Spleen (tissue), 11 donors: ENCODE measurements around the gene ARMC9. TPM values are rescaled to one million over a fixed set of nuclear protein-coding genes. Genes with fewer than 3 reads are reported as not detected.
"Not testable (repeated sequence)": the region's sequence is repeated elsewhere in the genome, so short reads cannot be mapped to it uniquely, and the experiment has no call there.

Experiments
- DNase-seq: peaks from one replicate; pipeline ENCODE4 v3.0.0-alpha.2; 2020
- H3K27ac ChIP-seq, 8 donors: fragments of 200-600 bp; sonication (generic) in 7 of 8; 1 replicate in 4 of 8; 2 replicates in 4 of 8; pipeline versions ENCODE4 v1.5.0 to v1.8.0; 2016 to 2021; ENCODE audit warnings: inconsistent platforms in 4 of 8, mild to moderate bottlenecking in 4 of 8, moderate library complexity in 1 of 8
- H3K27me3 ChIP-seq, 7 donors: fragments of 200-600 bp; sonication (generic) in 6 of 7; replicated peaks in 1 of 7; 1 replicate in 4 of 7; 2 replicates in 3 of 7; pipeline versions ENCODE4 v1.5.0 to v1.8.0; 2016 to 2021; ENCODE audit warnings: inconsistent platforms in 3 of 7, mild to moderate bottlenecking in 1 of 7
- H3K36me3 ChIP-seq, 6 donors: fragments of 200-600 bp; sonication (generic) in 5 of 6; 1 replicate in 4 of 6; 2 replicates in 2 of 6; pipeline versions ENCODE4 v1.5.0 to v1.8.0; 2016 to 2021; ENCODE audit warnings: inconsistent platforms in 2 of 6
- H3K4me1 ChIP-seq, 6 donors: fragments of 200-600 bp; sonication (generic) in 5 of 6; 1 replicate in 3 of 6; 2 replicates in 3 of 6; pipeline versions ENCODE4 v1.5.0 to v1.8.0; 2016 to 2021; ENCODE audit warnings: inconsistent platforms in 3 of 6
- H3K4me3 ChIP-seq, 8 donors: fragments of 200-600 bp; sonication (generic) in 7 of 8; 1 replicate in 4 of 8; 2 replicates in 4 of 8; pipeline versions ENCODE4 v1.5.0 to v1.8.0; 2016 to 2021; ENCODE audit warnings: inconsistent platforms in 4 of 8, mild to moderate bottlenecking in 4 of 8, moderate library complexity in 2 of 8
- H3K9me3 ChIP-seq, 8 donors: fragments of 200-600 bp; sonication (generic) in 7 of 8; 1 replicate in 4 of 8; 2 replicates in 4 of 8; pipeline versions ENCODE4 v1.5.0 to v1.8.0; 2016 to 2021; ENCODE audit warnings: inconsistent platforms in 4 of 8
- POLR2A ChIP-seq, 3 donors: fragments of 450-650 bp; IDR thresholded peaks; one replicate each; pipeline ENCODE4 v1.5.1; 2017; ENCODE audit warnings: antibody characterized with exemption in 3 of 3, mild to moderate bottlenecking in 1 of 3
- POLR2AphosphoS5 ChIP-seq, 3 donors: sonication (generic); formaldehyde crosslinking; IDR thresholded peaks; one replicate each; pipeline ENCODE4 v1.5.1; 2017; ENCODE audit warnings: antibody characterized with exemption in 3 of 3
- WGBS, 5 donors: extraction: QIAGEN DNeasy Blood & Tissue Kit in 3 of 5; methylation state at CpG; one replicate each; pipeline versions ENCODE4 v1.1.5 to v1.1.7; 2013 to 2018; 5-methylcytosine and 5-hydroxymethylcytosine counted together
- intact Hi-C: fragments of 100-400 bp; cut with DNase I; formaldehyde crosslinking; loops from one replicate; pipeline ENCODE4 v1.15.0; 2023; ENCODE audit warnings: low total_unique reads
- polyA plus RNA-seq, 3 donors: library from polyadenylated mRNA; stranded (reverse); fragments of 200-250 nt; gene quantifications; one replicate each; pipeline ENCODE4 v1.2.1, GENCODE V29; 2013
- total RNA-seq, 7 donors: library from RNA; depleted of rRNA in 3 of 7; stranded (reverse); fragments of >200 nt in 3 of 7; fragmentation: NEBNext Ultra II Directional in 4 of 7; extraction: Animal tissue kit (Norgen Biotek cat#: 25700) in 4 of 7; gene quantifications; one replicate each; pipeline versions ENCODE4 v1.1.0 to v1.2.1, GENCODE V29; 2016 to 2021
- TF ChIP-seq, protein P1 (sequence below), 11 experiments: fragments of 200-600 bp in 7 of 11; fragments of 450-650 bp in 4 of 11; sonication (generic) in 4 of 11; IDR thresholded peaks in 8 of 11; conservative IDR thresholded peaks in 3 of 11; 1 replicate in 7 of 11; 2 replicates in 4 of 11; pipeline versions ENCODE4 v1.4.0 to v1.8.0; 2016 to 2021; ENCODE audit warnings: antibody characterized with exemption in 11 of 11, inconsistent platforms in 4 of 11, mild to moderate bottlenecking in 1 of 11
- donor health status: healthy with polysubstance abuse.
- donor health status: DM: no; HTN: no; CAD: no; lungs with moderate emphysema.
- donor health status: DM: no; HTN: no; CAD: no.
- donor health status: Bipolar disorder and iron deficiency.
- donor health status: healthy.
- donor health status: DM: no; HTN: no; CAD: no.
- donor health status: DM: yes; HTN: yes; CAD: no.

ARMC9 gene
- total and polyA plus RNA-seq, 10 donors, result 0.83 to 8.9 (median 4.7) TPM

DNA sequence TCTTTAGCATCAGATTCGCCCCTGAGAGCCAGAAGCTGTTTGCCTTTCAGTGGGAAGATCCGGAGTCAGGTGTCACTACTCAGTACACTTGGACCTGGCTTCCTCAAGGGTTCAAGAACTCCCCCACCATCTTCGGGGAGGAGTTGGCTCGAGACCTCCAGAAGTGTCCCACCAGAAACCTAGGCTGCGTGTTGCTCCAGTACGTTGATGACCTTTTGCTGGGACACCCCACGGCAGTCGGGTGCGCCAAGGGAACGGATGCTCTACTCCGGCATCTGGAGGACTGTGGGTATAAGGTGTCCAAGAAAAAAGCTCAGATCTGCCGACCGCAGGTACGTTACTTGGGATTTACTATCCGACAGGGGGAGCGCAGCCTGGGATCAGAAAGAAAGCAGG is 205.8 kb downstream of the ARMC9 start:
- H3K9me3 ChIP-seq, H3K4me3 ChIP-seq, intact Hi-C loops, H3K36me3 ChIP-seq, H3K27ac ChIP-seq, H3K27me3 ChIP-seq: not testable (repeated sequence)
- DNase-seq, result peak; percentile 57
- whole genome bisulfite sequencing, 5 donors, result 93 to 96% (median 95%) methylated on average over 16 of the region's 16 CpGs
- peaks cover 8 to 43% (median 27%) of the 10 kb centered on the region in 6 donors for H3K4me1 ChIP-seq

DNA sequence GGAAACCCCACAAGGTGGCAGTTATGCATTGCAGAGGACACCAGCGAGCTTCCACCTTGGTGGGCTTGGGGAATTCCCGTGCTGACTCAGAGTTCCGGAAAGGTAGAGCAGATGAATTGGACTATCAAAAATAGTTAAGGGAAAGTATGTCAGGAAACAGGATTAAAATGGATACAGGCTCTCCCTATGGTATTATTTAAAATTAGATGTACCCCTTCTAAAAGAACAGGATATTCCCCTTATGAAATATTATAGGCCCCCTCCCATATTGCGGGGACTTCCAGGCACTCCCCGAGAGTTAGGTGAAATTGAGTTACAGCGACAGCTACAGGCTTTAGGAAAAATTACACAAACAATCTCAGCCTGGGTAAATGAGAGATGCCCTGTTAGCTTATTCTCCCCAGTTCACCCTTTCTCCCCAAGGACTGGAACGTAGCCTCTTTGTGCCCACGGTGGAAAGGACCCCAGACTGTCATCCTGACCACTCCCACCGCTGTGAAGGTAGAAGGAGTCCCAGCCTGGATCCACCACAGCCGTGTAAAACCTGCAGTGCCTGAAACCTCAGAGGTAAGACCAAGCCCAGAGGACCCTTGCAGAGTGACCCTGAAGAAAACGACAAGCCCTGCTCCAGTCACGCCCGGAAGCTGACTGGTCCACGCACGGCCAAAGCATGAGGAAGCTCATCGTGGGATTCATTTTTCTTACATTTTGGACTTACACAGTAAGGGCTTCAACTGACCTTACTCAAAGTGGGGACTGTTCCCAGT is 207.4 kb downstream of the ARMC9 start:
- TF ChIP-seq, protein P1, sequence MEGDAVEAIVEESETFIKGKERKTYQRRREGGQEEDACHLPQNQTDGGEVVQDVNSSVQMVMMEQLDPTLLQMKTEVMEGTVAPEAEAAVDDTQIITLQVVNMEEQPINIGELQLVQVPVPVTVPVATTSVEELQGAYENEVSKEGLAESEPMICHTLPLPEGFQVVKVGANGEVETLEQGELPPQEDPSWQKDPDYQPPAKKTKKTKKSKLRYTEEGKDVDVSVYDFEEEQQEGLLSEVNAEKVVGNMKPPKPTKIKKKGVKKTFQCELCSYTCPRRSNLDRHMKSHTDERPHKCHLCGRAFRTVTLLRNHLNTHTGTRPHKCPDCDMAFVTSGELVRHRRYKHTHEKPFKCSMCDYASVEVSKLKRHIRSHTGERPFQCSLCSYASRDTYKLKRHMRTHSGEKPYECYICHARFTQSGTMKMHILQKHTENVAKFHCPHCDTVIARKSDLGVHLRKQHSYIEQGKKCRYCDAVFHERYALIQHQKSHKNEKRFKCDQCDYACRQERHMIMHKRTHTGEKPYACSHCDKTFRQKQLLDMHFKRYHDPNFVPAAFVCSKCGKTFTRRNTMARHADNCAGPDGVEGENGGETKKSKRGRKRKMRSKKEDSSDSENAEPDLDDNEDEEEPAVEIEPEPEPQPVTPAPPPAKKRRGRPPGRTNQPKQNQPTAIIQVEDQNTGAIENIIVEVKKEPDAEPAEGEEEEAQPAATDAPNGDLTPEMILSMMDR (IDR thresholded peaks at IDR 0.05 in 8 of 11, conservative IDR thresholded peaks at IDR 0.05 in 3 of 11), result peak in 10 of 11 experiments; percentile 39 to 70 (median 58)
- H3K4me3 ChIP-seq, DNase-seq, H3K36me3 ChIP-seq, H3K27me3 ChIP-seq, intact Hi-C loops: not testable (repeated sequence)
- Histone ChIP-seq H3K27ac (peak overlapping the region in 2 of 8 donors; percentile 69 to 83), H3K4me1 (peaks cover 0 to 27% (median 15%) of the 10 kb centered on the region in 6 donors), H3K9me3 (peaks cover 0 to 11% (median 8%) of the 10 kb centered on the region in 8 donors)
- 11 to 26% (median 12%) methylated on average over 14 to 16 of the region's 16 CpGs for WGBS, 5 donors

DNA sequence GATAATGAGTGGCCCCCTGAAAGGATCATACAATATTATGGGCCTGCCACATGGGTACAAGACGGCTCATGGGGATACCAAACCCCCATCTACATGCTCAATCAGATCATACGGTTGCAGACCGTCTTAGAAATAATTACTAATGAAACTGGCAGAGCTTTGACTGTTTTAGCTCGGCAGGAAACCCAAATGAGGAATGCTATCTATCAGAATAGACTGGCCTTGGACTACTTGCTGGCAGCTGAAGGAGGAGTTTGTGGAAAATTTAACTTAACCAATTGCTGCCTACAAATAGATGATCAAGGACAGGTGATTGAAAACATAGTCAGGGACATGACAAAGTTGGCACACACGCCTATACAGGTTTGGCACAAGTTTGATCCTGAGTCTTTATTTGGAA is 209.3 kb downstream of the ARMC9 start:
- WGBS, 5 donors, result 61 to 82% (median 71%) methylated on average over 5 of the region's 5 CpGs
- DNase-seq, intact Hi-C loops, H3K36me3 ChIP-seq, H3K4me3 ChIP-seq: not testable (repeated sequence)
- peaks cover 4 to 35% (median 27%) of the 10 kb centered on the region in 6 donors for H3K4me1 ChIP-seq
- H3K27ac ChIP-seq, result peak overlapping the region; percentile 42 to 83 (median 69)
- peaks cover 0 to 12% (median 5%) of the 10 kb centered on the region in 7 donors for H3K27me3 ChIP-seq
- peaks cover 0 to 12% (median 8%) of the 10 kb centered on the region in 8 donors for H3K9me3 ChIP-seq

- Histone ChIP-seq H3K9me3 (peaks cover 0 to 12% (median 8%) of the 10 kb centered on the region in 8 donors), H3K4me1 (peaks cover 6 to 36% (median 30%) of the 10 kb centered on the region in 6 donors), H3K27me3 (peaks cover 0 to 17% (median 5%) of the 10 kb centered on the region in 7 donors), H3K27ac (peak overlapping the region in 6 of 8 donors; percentile 65 to 83 (median 69))
- H3K36me3 ChIP-seq, intact Hi-C loops, H3K4me3 ChIP-seq, DNase-seq: not testable (repeated sequence)
- WGBS, 5 donors, result 78 to 86% (median 83%) methylated on average over 9 of the region's 9 CpGs
These were observed 209.9 kb downstream of the ARMC9 start for GRCh38 chr2:231408304-231408703.

- WGBS, 5 donors, result 94 to 97% (median 95%) methylated on average over 5 of the region's 5 CpGs
- Histone ChIP-seq H3K36me3 (no peaks in the 10 kb centered on the region), H3K27ac (no peak overlapping the region), H3K9me3 (peaks cover 0 to 12% (median 8%) of the 10 kb centered on the region in 8 donors), H3K4me3 (no peak overlapping the region), H3K4me1 (peaks cover 6 to 36% (median 30%) of the 10 kb centered on the region in 6 donors), H3K27me3 (peaks cover 0 to 24% (median 5%) of the 10 kb centered on the region in 7 donors)
- DNase-seq, result no peak
- TF ChIP-seq, protein P1 (IDR thresholded peaks at IDR 0.05 in 8 of 11, conservative IDR thresholded peaks at IDR 0.05 in 3 of 11), result no peak
- TF ChIP-seq POLR2A (IDR thresholded peaks at IDR 0.05), result no peak
- TF ChIP-seq POLR2AphosphoS5 (IDR thresholded peaks at IDR 0.05), result no peak
- intact Hi-C loops, result loop anchor here (5.0 kb wide), 3 partner anchors 112 to 302 kb away; no protein-coding TSS in a partner anchor
These were observed 211.3 kb downstream of the ARMC9 start for GRCh38 chr2:231409776-231410175.
